Activated T-cell treated with anti-CD3 and anti-CD28 coated beads, Interleukin-2, amount 50 U/mL, for 1 hour (primary cell): ENCODE results near the gene PTPN6.
"Not testable (repeated sequence)": the region's sequence is repeated elsewhere in the genome, so short reads cannot be mapped to it uniquely, and the experiment has no call there.

Experiments
- DNase-seq: peaks from one replicate; pipeline ENCODE4 v3.0.0-alpha.2; 2020

PTPN6 gene

DNA sequence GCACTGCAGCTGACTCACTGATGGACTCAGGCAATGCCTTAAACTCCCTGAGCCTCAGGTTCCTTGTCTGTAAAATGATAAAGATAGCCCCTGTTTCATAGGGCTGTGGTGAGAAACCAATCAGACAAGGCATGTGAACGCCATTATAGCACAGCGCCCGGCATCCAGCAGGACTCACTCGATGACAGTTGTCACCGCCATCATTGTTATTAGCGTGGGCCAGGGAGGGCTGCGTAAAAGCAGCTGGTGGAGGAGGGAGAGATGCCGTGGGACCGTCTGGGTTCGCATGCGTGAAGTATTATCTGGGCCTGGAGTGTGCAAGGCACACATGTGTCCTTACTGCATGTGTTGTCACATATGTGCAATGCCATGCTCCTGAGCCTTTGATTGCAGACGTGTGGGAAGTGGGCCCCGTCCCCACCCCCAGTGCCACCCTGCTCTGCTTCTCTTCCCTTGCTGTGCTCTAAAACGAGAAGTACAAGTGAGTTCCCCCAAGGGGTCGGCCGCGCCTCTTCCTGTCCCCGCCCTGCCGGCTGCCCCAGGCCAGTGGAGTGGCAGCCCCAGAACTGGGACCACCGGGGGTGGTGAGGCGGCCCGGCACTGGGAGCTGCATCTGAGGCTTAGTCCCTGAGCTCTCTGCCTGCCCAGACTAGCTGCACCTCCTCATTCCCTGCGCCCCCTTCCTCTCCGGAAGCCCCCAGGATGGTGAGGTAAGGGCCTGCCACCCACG is at the start of gene PTPN6:
Gene PTPN6, plus strand, starts transcription at position 546 of the 730 bp plus-strand sequence. Its CDS starts 157 bp downstream, at position 703.
- peak; percentile 60 for DNase-seq

GRCh38 chr12:6902448-6902847 is 48.7 kb upstream of the PTPN6 start:
- DNase-seq, result no peak

GRCh38 chr12:6903722-6904121 is 47.4 kb upstream of the PTPN6 start:
- no peak for DNase-seq

GRCh38 chr12:6904280-6905276 is 46.6 kb upstream of the PTPN6 start, which contains the start of gene LRRC23:
TSS of gene LRRC23 (plus strand) at chr12:6904822. CDS start at chr12:6905634, 812 bp downstream.
- peak; percentile 97 for DNase-seq

- DNase-seq, result no peak
Observed at GRCh38 chr12:6905414-6906040, 45.6 kb upstream of the PTPN6 start.

GRCh38 chr12:6908141-6908540 is 43.0 kb upstream of the PTPN6 start:
- not testable (repeated sequence) for DNase-seq

- DNase-seq, result no peak
Observed at GRCh38 chr12:6909421-6910145, 41.6 kb upstream of the PTPN6 start.

GRCh38 chr12:6912164-6912935 is 38.8 kb upstream of the PTPN6 start:
- no peak for DNase-seq

- DNase-seq, result peak; percentile 88
Observed at GRCh38 chr12:6914246-6914946, 36.8 kb upstream of the PTPN6 start, which contains the start of gene ENO2. TSS of gene ENO2 (plus strand) at chr12:6914580. CDS start at chr12:6915833, 1,253 bp downstream.

DNA sequence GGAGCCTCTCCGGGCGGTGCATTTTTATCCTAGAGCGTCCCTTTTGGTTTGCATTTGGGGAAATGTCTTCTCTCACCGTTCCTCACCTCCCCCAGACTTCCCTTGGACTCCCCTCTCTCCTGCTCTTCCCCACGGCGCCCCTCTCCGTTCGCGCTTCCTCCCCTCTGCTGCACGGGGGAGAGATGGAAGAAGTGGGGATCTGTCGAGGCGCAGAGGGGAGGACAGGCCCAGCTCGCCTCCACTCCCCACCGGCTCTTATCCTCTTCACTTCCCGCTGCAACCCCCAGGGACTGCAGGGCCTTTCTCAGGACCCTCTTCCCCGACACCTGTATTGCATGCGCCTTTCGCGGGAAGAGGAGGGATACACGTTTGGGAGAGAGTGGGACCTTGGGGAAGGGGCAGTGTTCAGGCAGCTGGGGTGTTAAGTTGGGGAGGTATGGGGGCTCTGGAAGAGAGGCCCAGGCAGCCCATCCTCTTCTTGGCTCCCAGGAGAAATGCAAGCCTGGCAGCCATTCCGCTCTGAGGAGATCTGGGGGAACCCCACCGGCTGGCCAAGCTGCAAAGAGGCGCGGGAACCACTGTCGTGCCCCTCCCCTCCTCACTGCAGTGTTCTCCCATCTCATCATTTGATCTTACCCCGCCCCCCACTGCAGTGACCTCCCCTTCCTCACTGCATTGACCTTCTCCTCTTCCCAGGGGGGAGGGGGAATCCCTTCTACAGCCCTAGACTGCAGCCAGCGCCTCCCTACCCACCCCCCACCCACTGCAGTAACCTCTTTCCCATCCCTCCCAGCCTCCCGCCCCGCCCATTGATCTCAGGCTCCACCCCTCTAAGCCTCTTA is 36.0 kb upstream of the PTPN6 start:
- DNase-seq, result no peak

GRCh38 chr12:6915789-6916285 is 35.3 kb upstream of the PTPN6 start:
- no peak for DNase-seq

GRCh38 chr12:6916426-6917200 is 34.5 kb upstream of the PTPN6 start:
- DNase-seq, result no peak

GRCh38 chr12:6917491-6918231 is 33.5 kb upstream of the PTPN6 start:
- DNase-seq, result no peak

DNA sequence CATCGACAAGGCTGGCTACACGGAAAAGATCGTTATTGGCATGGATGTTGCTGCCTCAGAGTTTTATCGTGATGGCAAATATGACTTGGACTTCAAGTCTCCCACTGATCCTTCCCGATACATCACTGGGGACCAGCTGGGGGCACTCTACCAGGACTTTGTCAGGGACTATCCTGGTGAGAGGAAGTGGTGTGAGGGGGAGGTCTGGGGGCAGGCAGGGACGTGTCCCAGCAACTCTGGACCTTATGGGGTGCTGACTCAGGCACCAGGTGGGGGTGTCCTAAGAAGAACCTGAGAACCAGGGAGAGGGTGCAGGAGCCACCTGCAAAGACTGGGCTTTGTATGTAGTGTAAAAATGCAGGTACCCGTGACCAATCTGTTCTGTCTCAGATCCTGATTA is 31.6 kb upstream of the PTPN6 start:
- no peak for DNase-seq

GRCh38 chr12:6921539-6921938 is 29.6 kb upstream of the PTPN6 start:
- DNase-seq, result no peak

DNA sequence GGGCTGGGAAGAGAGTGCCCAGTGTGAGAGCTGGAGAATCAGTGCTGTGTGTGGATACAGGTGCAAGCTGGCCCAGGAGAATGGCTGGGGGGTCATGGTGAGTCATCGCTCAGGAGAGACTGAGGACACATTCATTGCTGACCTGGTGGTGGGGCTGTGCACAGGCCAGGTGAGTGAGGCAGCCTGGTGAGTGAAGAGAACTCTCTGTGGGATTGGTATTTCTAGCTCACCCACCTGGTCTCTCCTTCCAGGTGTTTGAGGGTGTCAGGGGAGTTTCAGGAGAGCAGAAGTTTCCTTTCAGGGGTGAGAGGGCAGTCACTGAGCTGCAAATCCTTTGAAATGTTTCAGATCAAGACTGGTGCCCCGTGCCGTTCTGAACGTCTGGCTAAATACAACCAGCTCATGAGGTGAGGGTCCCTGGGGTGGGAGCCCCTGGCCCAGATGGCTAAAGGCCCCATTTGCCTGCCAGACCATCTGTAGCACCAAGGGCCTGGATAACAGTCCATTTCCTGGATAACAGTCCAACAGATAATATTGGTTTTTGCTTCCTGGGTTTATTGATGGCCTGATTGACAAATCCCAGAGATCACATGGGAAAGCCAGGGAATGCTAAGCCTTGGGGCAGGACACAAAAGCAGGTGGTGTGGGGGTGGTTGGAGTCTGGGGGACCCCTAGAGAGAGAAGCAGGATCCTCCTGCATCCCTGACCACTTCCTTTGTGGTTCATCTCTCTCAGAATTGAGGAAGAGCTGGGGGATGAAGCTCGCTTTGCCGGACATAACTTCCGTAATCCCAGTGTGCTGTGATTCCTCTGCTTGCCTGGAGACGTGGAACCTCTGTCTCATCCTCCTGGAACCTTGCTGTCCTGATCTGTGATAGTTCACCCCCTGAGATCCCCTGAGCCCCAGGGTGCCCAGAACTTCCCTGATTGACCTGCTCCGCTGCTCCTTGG is 28.9 kb upstream of the PTPN6 start:
- DNase-seq, result no peak
